GM06990 (cell line): ENCODE measurements around the gene ACAA2.
A peak's percentile ranks its signal among the peaks of the same experiment; 100 is the strongest.

Source experiments
- DNase-seq: peaks from one replicate; pipeline ENCODE4 v3.0.0-alpha.2; 2011; ENCODE audit not compliant: insufficient read length; ENCODE audit errors: extremely low read depth
- H3K27me3 ChIP-seq: replicated peaks from 2 replicates; pipeline ENCODE4 v1.6.0; 2011; ENCODE audit warnings: low read length; ENCODE audit not compliant: control insufficient read depth, insufficient read depth
- H3K36me3 ChIP-seq: 2 replicates; pipeline ENCODE4 v1.5.1; 2011; ENCODE audit warnings: low read length; ENCODE audit not compliant: control insufficient read depth, insufficient read depth
- H3K4me3 ChIP-seq: replicated peaks from 2 replicates; pipeline ENCODE4 v1.5.1; 2011; ENCODE audit warnings: low read depth, mild to moderate bottlenecking, control low read depth, low read length
- TF ChIP-seq, protein P1 (sequence below): IDR thresholded peaks from 2 replicates; pipeline ENCODE4 v1.5.1; 2011; ENCODE audit warnings: low read length, control low read depth, mild to moderate bottlenecking, inconsistent platforms; ENCODE audit not compliant: insufficient read depth, poor library complexity, severe bottlenecking

Gene ACAA2, protein sequence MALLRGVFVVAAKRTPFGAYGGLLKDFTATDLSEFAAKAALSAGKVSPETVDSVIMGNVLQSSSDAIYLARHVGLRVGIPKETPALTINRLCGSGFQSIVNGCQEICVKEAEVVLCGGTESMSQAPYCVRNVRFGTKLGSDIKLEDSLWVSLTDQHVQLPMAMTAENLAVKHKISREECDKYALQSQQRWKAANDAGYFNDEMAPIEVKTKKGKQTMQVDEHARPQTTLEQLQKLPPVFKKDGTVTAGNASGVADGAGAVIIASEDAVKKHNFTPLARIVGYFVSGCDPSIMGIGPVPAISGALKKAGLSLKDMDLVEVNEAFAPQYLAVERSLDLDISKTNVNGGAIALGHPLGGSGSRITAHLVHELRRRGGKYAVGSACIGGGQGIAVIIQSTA

GRCh38 chr18:49813319-49814146 lies at the start of gene ACAA2:
TSS of gene ACAA2 (minus strand) at chr18:49813533. CDS start at chr18:49813484, 49 bp downstream.
- Histone ChIP-seq H3K36me3 (no peaks in the 10 kb centered on the region), H3K27me3 (no peaks in the 10 kb centered on the region), H3K4me3 (peak within 1 kb of the TSS; percentile 69)
- TF ChIP-seq, protein P1, sequence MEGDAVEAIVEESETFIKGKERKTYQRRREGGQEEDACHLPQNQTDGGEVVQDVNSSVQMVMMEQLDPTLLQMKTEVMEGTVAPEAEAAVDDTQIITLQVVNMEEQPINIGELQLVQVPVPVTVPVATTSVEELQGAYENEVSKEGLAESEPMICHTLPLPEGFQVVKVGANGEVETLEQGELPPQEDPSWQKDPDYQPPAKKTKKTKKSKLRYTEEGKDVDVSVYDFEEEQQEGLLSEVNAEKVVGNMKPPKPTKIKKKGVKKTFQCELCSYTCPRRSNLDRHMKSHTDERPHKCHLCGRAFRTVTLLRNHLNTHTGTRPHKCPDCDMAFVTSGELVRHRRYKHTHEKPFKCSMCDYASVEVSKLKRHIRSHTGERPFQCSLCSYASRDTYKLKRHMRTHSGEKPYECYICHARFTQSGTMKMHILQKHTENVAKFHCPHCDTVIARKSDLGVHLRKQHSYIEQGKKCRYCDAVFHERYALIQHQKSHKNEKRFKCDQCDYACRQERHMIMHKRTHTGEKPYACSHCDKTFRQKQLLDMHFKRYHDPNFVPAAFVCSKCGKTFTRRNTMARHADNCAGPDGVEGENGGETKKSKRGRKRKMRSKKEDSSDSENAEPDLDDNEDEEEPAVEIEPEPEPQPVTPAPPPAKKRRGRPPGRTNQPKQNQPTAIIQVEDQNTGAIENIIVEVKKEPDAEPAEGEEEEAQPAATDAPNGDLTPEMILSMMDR: no peak
- peak; percentile 88 for DNase-seq

DNA sequence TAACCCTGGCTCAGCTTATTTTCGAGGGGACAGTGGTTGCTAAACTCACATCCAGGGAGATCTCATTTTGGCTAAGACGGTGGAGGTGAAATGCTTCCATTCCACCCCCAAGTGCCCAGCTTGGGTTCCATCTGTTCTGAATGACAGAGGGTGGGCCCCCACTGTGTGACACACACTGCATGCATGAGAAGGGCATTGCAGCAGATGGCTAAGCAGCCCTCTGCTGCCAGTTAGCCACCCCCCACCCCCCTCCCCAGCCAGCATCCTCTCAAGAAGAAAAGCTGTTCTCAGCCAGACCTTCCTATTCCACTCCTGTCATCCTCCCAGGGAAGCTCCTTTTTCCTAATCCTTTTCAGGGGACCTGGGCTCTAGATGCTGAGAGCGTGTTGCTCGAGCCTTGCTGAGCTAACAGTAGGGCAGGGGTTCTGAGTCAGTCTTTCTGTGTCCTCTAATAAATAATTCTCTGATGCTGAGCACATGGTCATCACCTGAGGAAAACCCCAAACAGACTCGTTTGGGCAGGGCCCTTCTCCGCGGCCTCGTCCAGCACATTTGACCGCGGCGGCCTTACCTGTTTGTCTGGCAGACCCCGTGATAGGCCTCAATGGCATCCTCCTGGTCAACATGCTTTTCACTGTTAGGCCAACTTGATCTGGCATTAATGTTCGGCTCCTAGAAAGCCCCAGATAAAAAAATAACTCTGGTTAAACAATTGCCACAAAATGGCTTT lies 49.5 kb upstream of the ACAA2 start:
- TF ChIP-seq, protein P1: no peak
- Histone ChIP-seq H3K36me3 (no peaks in the 10 kb centered on the region), H3K4me3 (no peak overlapping the region), H3K27me3 (no peaks in the 10 kb centered on the region; the same call in none of the 2 replicates)
- no peak for DNase-seq

GRCh38 chr18:49861659-49862058 lies 48.3 kb upstream of the ACAA2 start:
- Histone ChIP-seq H3K36me3 (no peaks in the 10 kb centered on the region), H3K4me3 (no peak overlapping the region), H3K27me3 (no peaks in the 10 kb centered on the region; the same call in none of the 2 replicates)
- DNase-seq: no peak
- TF ChIP-seq, protein P1: peak; percentile 47

- Histone ChIP-seq H3K27me3 (peaks cover 1% of the 10 kb centered on the region), H3K4me3 (no peak overlapping the region), H3K36me3 (no peaks in the 10 kb centered on the region)
- no peak for DNase-seq
- TF ChIP-seq, protein P1: no peak
Measured at GRCh38 chr18:49859725-49860124, 46.4 kb upstream of the ACAA2 start.

DNA sequence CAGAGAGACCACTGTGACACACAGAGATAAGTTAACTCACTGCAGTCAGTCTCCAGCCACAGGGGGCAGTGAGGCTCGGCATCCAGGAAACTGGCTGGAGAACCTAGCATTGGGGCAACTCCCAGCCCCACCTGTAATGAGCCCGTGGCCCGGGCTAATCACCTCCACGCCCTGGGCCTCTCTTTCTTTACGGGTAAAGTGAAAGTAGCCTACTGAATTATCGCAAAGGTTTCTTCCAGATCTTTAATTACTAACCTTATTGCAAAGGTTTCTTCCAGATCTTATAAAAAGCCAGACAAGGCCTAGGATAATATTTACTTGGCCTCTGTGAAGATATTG lies 45.7 kb upstream of the ACAA2 start:
- TF ChIP-seq, protein P1: no peak
- Histone ChIP-seq H3K4me3 (no peak overlapping the region), H3K36me3 (no peaks in the 10 kb centered on the region), H3K27me3 (peaks cover 1% of the 10 kb centered on the region)
- no peak for DNase-seq
